SK-N-MC (cell line): ENCODE data around the gene CRTC3.

Experiments
- EZH2 ChIP-seq: fragments of 200-600 bp; sonication (generic); IDR thresholded peaks from one replicate; pipeline ENCODE4 v1.6.1; 2017; ENCODE audit warnings: antibody characterized with exemption
- POLR2AphosphoS5 ChIP-seq: IDR thresholded peaks from 2 replicates; pipeline ENCODE4 v1.6.1; 2012; ENCODE audit warnings: mild to moderate bottlenecking, low read depth, low read length, borderline replicate concordance

GRCh38 chr15:90642464-90643300, 113.0 kb downstream of the CRTC3 start:
- TF ChIP-seq EZH2 (no peak), POLR2AphosphoS5 (no peak)
